Embryonic facial prominence (tissue), 1 donor: ENCODE data around the gene ING4.

Source experiments
- DNase-seq: peaks from one replicate; pipeline ENCODE4 v3.0.0-alpha.2; 2016; ENCODE audit errors: extremely low spot score

ING4 gene

DNA sequence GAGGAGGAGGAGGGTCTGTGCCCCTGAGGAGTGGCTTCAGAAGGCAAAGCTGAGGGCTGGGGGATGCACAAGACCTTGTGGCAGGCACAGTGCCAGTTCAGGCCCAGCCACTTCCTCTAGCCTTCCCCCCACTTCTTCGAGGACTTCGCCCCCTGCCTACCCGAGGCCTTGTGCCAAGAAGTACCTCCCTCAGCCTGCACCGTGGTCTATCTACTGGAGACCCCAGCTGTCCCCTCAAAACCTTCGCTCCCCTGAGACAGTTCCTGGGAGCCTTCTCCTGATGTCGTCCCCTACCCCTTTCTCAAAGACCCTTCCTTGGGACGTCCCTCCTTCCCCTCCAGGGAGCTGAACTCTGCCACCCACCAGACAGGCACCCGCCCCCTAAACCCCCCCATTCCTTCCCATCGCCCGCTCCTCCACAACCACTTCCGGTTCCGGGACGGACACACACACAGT is 25.7 kb upstream of the ING4 start:
- no peak for DNase-seq

DNA sequence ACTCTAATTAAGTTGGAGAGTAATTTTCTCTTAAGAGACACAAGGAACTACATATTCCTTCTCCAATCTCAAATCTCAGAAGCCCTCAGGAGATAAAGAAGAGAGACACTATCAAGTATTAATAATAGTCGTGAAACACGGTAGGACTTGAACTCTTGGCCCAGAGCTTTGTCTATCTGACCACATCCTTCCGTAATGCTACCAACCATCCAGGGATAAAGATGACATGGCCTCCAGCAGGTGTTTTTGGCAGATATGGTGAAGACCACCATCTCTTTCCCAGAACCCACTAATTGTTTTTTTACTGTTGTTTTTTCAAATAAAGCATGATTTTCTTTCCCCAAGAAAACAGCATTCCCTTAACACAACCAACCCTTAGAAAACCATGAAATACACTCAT is 22.9 kb upstream of the ING4 start:
- no peak for DNase-seq

DNA sequence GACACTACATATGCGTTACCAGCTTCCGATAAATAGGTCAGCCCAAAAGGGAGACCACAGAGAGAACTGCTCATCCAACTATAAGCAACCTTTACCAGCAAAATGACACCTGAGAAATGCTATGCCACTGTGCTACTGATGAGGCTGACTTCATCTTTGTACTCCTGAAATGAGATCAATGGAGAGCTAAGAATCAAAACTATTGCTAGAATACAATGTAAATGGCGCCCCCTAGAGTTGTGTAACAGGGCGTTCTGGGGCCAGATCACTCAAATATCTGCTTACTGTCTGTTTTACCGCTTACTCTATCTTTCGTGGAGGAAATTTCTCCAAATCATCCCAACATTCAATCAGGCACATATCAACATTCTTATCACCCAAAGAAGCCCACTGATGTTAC is 21.7 kb upstream of the ING4 start:
- DNase-seq, result no peak

DNA sequence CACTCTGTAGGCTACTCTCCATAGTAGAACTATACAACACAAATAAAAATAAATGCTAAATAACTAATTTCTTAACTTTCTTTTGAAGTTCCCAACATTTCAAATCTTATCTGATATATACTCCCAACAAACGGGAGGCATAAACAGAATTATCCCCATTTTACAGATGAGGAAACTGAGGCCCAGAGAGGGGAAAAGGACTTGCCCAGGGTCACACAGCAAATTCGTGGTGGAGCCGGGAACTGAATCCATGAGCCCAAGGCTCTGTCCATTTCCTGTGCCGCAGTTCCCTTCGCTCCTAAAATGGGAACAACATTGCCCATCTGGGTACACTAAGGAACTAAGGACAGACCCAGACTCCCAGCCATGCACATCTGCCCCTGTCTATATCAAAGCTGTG is 14.0 kb upstream of the ING4 start:
- no peak for DNase-seq

DNA sequence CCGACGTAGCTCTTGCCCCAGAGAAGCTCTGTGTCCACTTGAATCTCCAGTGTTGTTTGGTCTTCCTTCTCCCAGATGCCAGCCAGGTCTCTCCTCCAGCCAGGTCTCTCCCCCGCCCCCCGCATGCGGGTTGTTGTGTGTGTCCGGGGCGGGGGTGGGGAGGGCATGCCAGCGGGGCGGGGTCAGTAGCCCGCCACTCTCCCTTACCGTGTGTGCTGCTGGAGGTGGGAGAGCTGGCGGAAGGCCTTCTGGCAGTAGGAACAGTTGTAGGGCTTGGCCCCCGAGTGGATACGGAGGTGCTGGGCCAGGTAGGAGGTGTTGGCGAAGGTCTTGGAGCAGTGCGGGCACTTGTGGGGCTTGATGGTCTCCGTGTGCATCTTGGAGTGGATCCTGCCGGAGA is 9.2 kb upstream of the ING4 start:
- DNase-seq, result no peak

DNA sequence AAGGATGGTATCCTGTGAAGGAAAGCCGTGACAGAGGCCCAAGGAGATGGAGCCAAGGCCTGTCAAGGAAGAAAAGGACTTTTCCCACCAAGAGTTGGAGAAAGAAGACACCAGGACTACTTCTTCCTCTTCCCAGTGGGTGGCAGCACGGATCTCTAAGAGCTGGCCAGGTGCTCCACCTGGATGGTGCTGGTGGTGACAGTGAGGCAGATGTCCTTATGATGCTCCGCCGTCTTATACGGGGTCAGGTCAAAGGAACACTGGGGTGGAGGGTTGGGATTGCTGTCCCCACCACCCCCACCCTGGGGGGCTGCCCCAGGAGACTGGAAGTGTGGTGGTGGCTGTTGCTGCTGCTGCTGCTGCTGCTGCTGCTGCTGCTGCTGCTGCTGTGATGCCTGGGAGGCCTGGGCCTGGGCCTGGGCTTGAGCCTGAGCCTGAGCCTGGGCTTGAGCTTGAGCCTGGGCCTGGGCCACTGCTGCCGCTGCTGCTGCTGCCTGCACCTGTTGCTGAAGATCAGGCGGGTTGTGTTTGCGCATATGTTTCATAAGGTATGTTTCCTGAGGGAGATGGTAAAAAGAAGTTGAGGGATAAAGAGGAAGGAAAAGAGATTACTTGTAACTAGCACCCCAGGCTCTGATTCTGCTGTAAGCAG is 4.8 kb upstream of the ING4 start:
- no peak for DNase-seq

DNA sequence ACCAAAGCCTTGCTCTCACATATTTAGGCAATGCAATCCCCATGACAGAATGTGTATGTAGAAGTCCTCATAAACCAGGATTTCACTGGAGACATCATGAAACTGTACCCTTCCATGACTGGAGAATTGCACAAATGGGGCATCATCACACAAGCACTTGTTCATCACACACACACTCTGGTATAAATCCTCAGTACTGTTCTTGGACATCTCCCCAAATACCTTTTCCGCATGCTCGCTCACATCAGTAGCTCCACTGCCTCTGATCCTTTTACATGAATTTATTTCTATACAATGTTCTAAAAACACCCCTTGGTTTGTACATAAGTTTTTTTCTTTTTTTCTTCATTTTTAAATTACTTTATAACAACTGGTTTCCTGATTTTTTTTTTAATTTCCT is 3.3 kb upstream of the ING4 start:
- DNase-seq, result no peak

DNA sequence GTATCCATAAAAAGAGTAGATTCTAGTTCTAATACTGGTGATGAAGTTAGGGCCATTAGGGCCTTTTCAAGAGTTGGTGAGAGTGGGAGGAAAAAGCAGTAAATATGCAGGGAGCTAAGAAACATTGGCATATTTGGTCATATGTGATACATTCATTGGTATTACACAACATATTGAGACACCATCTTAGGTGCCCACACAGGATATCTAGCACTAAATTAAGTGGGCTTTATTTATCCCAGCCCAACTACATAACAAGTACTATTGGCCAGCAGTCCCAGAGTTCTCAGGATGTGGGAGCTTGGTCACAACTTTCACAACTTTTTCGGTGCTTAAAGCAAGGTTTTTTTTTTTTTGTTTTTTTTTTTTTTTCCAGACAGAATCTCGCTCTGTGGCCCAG is 2.0 kb upstream of the ING4 start:
- DNase-seq, result no peak

DNA sequence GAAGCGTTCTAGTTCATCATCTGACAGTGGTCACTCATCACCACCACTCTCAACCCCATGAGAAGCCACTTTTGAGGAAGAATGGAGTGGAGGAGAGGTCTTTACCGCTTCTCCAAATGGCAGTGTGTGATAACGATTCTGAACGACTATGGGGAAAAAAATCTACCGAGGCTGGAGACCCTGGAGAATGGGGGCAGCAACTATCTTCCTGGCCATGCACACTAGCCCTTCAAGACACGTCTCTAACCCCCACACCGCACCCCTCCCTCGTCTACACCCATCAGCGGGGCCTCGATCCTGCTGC is 365 bp downstream of the ING4 start:
- no peak for DNase-seq

DNA sequence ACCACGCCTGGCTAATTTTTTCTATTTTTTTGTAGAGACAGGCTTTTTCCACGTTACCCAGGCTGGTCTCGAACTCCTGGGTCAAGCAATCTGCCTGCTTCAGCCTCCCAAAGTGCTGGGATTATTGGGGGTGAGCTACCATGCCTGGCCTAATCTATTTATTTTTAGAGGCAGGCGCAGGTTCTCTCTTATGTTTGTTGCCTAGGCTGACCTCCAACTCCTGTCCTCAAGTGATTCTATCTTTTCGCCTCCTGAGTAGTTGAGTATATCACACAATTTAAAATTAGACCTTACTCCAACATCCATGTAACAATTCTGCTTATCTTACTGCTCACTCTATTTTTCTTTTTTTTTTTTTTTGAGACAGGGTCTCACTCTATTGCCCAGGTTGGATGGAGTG is 8.9 kb downstream of the ING4 start:
- no peak for DNase-seq

DNA sequence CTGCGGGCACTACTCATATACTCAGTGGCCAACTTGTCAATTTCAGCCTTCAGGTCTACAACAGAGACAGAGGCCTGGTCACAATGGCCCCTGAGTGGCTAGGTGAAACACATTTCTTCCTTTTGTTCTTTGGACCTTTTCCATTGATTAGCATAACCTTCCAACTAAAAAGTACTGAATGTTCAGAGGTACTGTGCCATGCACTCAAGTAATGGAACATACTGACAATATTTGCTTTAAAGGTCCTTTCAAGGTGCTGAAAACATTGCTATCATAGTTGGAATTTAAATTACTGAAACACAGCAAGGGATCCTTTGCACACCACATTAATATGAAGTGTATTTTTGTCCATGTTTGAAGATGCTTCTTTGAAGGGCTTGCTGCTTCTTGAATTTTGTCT is 9.6 kb downstream of the ING4 start:
- no peak for DNase-seq

DNA sequence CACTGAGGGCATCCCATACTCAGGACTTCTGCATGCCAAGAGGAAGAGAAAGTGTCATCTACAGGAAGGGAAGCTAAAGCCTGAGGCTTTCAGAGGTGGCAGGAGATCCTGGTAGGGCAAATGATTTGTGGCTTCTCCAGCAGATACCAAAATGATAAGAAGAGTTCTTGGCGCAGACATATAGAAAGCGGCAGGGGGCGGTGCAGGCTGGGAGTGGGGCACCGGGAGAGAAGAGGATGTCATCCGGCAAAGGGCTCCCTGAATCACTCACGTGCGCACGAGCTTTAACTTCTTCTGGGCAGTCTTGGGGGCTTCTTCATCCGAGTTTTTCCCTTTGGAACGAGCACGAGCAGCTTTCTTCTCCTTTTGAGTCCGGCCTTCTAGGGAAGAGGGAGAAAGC is 10.5 kb downstream of the ING4 start:
- no peak for DNase-seq

DNA sequence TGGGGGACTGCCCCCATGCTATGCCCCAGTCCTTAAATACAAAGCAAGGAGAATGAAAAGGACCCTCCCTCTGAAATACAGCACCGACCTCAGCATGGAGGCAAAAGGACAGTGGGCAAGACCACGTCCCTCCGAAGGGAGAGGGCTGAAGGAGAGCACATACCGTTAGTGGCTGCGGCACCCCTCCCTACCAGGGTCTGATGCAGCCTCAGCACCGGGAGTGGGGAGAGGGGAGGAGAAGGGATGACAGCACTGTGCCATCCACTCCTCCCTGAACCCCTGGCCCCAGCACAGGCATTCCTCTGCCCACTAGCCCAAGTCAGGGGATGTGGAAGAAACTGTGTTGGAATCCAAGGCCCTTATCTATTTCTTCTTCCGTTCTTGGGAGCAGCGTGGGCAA is 12.1 kb downstream of the ING4 start:
- no peak for DNase-seq

DNA sequence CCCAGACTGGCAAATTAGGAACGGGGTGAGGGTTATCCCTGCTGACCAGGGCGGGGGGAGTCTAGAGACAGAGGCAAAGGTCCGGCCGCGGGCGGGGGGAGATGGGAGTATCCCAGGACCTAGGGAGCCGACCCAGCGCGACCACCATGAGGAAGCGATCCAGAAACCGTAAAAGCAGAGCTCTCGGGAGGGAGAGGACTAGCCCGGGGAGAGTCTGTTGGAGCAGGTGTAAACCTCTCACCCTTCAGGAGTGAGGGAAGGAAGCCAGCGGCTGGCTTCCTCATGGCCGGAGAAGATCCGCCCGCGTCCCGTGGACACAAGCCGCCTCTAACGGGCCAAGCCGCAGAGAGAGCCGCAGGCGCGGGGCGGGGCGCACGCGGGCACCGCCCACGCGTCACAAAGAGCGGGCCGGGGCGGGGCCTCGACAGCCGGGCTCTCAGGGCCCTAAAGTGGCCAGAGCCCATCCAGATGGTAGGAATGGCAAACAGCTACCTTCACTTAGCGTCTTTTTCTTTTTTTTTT is 15.8 kb downstream of the ING4 start, which contains the start of gene ACRBP:
Gene ACRBP, minus strand, starts transcription at position 350 of the 522 bp plus-strand sequence. Its CDS starts 66 bp downstream, at position 284.
- DNase-seq, result no peak

DNA sequence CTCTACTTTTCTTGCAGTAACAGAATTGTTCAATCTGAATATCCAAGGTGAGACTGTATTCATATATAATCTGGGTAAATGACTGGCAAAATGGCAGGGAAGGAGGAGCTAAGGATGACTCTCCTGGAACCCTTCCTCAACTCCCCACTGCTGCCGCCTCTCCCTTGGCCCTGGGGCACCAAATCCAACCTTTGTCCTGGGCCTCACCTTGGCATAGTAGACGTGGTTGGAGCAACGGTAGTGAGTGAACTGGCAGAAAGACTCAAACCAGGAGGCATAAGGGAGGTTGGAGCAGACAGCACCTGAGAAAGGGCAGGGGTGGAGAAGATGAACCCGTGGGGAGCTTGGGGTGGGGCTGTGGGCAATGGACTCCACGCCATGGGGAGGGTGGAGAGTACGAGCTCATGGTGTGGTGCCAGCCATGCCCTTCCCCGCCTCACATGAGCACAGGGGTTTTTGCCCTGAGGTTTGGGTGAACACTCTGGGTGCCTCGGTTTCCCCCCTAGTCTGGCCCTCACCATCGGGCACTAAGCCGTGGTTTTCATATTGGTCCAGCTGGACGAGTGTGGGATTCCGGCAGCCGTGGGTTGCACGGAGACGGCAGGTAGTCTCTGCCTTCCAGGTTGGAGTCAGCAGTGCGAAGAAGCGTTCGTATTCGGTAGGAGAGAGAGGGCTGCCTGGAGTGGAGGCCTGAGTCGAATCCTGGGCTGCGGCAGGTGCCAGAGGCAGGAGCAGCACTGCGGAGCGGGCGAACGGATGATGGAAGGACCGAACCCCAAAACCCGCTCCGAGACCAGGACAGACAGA is 16.4 kb downstream of the ING4 start:
- no peak for DNase-seq

DNA sequence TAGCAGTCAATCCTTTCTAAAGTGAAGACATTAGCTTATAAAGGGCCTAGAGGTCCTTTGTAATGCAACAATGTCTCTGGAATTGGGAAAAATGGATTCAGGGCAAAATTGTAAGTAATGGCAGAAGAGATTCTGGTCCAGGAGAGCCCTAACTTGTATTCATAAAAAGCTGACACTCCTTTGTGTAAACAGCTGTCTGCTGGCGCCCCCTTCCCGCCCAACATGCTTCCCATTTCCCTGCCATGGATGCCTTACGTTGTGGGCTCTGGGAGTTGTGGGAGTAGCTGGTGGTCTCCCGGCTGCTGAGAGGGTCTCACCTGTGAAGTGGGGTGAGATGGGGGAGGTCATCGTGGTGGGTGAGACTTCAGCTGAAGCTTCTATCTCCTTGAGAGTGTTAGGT is 18.0 kb downstream of the ING4 start:
- DNase-seq, result no peak

DNA sequence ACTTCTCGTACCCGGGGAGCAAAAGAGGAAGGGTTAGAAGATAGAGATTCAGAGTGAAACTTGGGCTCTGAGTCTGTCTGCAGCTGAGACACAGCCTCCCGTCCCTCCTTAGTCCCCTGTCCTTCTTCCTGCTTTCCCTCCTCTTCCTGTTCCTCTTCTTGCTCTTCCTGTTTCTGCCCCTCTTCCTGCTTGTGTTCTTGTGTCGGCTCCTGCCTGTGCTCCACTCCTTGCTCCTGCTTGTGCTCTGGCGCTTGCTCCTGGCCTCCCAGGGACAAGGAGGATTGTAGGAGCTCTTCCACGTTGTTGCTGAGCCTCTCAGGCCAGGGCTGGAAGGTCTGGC is 18.7 kb downstream of the ING4 start:
- no peak for DNase-seq

DNA sequence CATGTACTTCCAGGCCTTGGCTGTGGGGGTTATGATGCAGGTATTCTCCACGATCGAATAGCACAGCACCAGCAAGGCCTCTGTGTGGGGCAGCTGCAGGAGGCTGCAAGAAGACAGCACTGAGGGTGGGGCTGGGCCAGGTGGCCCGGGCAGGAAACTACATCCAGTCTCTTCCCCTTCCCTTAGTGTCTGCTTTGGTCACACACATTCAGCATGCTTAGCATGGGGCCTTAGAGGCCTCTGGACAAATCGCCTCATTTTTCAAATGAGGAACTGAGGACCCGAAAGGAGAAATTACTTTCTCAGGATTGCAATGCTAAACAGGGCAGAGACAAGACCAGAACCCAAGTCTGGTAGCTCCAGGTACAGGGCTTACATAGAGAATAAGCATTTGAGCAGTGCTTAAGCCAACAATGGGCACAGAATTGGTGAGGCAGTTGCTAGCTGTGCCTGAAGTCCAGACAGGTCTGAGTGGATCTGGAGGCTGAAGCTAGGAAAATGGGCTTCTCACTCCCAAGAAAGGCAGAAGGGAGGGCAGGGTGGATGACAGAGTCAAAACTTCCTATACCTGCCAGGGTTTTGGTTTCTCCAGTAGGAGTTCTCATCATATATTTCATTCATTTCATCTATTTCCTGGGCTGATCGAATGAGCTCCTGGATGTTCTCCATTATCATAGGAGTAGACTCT is 19.2 kb downstream of the ING4 start:
- no peak for DNase-seq

DNA sequence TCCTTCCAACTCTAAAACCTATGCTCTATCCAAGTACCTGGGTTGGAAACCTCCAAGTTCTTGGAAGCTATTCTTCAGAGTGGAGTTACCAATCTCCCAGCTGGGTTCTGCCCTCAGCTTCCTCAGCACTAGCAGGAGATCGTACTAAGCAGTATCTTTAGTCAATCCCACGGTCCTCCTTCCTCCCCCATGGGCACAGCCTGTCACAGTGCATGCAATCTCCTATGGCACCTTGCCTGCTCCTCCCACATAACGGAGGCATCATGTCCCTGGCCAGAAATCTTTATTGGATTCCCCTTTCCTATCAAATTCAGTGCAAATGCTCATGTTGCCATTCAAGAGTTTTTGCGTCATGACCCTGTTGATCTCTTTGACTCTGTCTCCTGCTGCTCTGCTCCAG is 21.8 kb downstream of the ING4 start:
- DNase-seq, result no peak

DNA sequence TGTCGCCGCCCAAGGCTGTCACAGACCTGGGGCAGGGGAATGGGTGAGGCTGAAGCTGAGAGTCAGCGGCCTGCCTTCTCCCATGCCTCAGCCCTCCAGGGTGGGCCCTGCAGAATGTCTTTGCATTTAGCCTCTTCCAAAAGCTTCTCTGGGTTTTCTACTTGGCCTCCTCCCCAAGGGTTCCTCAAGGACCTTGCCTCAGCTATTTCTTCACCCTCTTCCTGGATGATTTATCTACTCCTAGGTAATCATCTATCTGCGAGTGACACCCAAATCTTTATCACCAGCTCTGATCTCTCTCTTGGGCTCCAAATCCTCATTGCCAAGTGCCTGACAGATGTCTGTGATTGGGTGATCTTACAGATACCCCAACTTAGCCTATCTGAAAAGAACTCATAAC is 22.4 kb downstream of the ING4 start:
- no peak for DNase-seq

DNA sequence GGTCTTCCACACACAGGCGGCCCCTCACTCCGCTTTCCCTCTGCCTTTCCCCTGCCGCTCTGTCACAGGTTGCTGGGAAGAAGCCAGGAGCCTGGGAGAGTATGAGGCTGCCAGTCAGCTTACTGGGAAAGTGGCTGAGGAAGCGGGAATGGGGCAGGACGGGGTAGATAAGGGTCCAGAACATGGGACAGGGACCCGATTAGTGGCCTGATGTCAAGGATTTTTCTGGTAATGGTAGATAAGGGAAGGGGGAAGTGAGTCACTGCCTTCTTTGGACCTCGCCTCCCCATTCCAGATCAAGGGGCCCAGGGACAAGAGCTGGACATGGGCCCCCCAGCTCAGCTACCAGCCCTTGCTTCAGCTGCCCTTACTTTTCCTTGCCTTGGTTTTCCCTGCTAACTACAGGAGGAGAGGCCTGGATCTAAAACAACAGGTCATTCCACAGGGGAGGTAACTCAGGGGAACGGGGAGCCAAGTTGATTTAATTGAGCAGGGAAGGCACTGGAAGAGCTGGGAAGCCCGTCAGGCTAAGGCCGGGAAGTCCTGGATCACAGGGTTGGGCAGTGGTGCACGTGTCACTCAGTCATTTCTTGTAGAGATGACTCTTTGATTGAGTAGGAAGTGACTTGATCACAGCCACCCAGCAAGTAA is 23.6 kb downstream of the ING4 start:
- no peak for DNase-seq

DNA sequence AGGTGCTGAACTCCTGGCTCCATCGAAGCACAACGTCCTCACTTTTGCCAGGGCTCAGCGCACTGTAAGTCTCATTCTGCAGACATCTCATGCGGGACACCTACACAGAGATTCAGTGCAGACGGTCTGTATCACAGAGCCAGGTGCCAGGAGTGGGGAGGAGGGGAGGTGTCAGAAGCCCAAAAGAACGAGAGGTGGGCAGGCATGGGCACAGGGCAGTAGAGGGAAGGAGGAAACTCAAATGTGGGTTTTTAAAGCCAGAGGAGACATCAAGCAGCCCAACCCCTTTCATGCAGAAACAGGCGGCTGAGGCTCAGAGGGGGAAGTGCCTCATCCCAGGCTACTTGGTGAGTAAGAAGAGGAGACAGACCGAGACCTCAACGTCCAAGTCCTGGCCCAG is 24.6 kb downstream of the ING4 start:
- no peak for DNase-seq
